Natural killer cell treated with Interleukin-12 subunit alpha and Interleukin-12 subunit beta and Interleukin-15 and Interleukin-18, amount 100 ng/mL, for 72 hours (primary cell): ENCODE data around the gene PSMD9. TPM values are rescaled to one million over a fixed set of nuclear protein-coding genes. Genes with fewer than 3 reads are reported as not detected.
A peak's percentile ranks its signal among the peaks of the same experiment; 100 is the strongest.
"Not testable (repeated sequence)": the region's sequence is repeated elsewhere in the genome, so short reads cannot be mapped to it uniquely, and the experiment has no call there.

ENCODE experiments used
- ATAC-seq, 2 donors: fragments of 150-1000 bp; cut with Tn5 transposase in 1 of 2; sonication (Bioruptor Pico), chemical (Tn5 transposase) in 1 of 2; 2 replicates each; pipeline ENCODE4 v1.10.0; 2021
- DNase-seq: peaks from one replicate; pipeline ENCODE4 v3.0.0; 2022; ENCODE audit warnings: low spot score
- H3K27ac Mint-ChIP-seq, 2 donors: 1 replicate in 1 of 2; 2 replicates in 1 of 2; pipeline ENCODE4 v1.8.0; 2022; ENCODE audit warnings: mixed read lengths in 2 of 2, mild to moderate bottlenecking in 1 of 2, moderate library complexity in 1 of 2
- H3K27me3 Mint-ChIP-seq, 2 donors: 1 replicate in 1 of 2; 2 replicates in 1 of 2; pipeline ENCODE4 v1.8.0; 2022; ENCODE audit warnings: mixed read lengths in 2 of 2
- H3K36me3 Mint-ChIP-seq: one replicate; pipeline ENCODE4 v1.8.0; 2022; ENCODE audit warnings: mixed read lengths
- H3K4me1 Mint-ChIP-seq, 2 donors: 1 replicate in 1 of 2; 2 replicates in 1 of 2; pipeline ENCODE4 v1.8.0; 2022; ENCODE audit warnings: low read depth in 2 of 2, mixed read lengths in 2 of 2, mild to moderate bottlenecking in 1 of 2
- H3K4me3 Mint-ChIP-seq: one replicate; pipeline ENCODE4 v1.8.0; 2022; ENCODE audit warnings: mixed read lengths
- H3K9me3 Mint-ChIP-seq: 2 replicates; pipeline ENCODE4 v1.8.0; 2022; ENCODE audit warnings: mixed read lengths
- total RNA-seq, 2 donors: library from RNA; stranded (reverse); gene quantifications; one replicate each; pipeline ENCODE4 v1.2.3, GENCODE V29; 2022

PSMD9 gene, protein sequence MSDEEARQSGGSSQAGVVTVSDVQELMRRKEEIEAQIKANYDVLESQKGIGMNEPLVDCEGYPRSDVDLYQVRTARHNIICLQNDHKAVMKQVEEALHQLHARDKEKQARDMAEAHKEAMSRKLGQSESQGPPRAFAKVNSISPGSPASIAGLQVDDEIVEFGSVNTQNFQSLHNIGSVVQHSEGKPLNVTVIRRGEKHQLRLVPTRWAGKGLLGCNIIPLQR
- 10 to 100 TPM; 56.0 to 61.3 TPM for total RNA-seq

DNA sequence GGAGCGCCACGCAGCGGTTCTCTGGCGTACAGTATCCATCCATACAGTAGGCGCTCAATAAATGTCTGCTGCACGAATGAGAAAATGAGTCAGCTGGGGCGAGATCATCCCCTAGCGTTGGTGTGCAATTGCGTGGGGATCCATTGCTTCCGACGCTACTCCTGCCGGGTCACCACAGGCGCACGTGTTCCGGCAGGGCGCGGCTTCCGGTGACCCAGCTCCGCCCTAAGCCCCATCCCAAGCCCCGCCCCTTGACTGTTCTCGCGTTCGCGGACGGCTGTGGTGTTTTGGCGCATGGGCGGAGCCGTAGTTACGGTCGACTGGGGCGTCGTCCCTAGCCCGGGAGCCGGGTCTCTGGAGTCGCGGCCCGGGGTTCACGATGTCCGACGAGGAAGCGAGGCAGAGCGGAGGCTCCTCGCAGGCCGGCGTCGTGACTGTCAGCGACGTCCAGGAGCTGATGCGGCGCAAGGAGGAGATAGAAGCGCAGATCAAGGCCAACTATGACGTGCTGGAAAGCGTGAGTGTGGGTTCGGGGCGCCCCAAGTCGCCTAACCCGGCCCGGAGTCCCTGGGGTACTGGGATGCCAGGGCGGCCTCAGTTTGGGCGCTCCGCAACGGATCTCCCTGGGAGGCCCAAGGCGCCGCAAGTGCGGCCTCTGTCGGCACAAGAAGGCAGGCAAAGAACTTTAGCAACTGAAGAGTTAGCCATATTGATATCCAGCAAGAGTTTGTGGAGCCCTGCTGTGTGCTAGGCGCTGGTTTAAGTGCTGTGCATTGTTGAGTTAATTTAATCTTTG lies at the start of gene PSMD9:
PSMD9 (plus strand) TSS at position 313 of the 796 bp plus-strand sequence; CDS start at position 380, 67 bp downstream.
- peak within 1 kb of the TSS; percentile 90 to 95 for H3K27ac Mint-ChIP-seq
- no peaks in the 10 kb centered on the region for H3K9me3 Mint-ChIP-seq
- peaks cover 0 to 4% of the 10 kb centered on the region in 2 donors for H3K27me3 Mint-ChIP-seq
- H3K36me3 Mint-ChIP-seq: no peaks in the 10 kb centered on the region
- ATAC-seq (peak; percentile 98 to 99), DNase-seq (peak; percentile 97)
- peaks cover 18 to 29% of the 10 kb centered on the region in 2 donors for H3K4me1 Mint-ChIP-seq
- H3K4me3 Mint-ChIP-seq: peak within 1 kb of the TSS; percentile 98

DNA sequence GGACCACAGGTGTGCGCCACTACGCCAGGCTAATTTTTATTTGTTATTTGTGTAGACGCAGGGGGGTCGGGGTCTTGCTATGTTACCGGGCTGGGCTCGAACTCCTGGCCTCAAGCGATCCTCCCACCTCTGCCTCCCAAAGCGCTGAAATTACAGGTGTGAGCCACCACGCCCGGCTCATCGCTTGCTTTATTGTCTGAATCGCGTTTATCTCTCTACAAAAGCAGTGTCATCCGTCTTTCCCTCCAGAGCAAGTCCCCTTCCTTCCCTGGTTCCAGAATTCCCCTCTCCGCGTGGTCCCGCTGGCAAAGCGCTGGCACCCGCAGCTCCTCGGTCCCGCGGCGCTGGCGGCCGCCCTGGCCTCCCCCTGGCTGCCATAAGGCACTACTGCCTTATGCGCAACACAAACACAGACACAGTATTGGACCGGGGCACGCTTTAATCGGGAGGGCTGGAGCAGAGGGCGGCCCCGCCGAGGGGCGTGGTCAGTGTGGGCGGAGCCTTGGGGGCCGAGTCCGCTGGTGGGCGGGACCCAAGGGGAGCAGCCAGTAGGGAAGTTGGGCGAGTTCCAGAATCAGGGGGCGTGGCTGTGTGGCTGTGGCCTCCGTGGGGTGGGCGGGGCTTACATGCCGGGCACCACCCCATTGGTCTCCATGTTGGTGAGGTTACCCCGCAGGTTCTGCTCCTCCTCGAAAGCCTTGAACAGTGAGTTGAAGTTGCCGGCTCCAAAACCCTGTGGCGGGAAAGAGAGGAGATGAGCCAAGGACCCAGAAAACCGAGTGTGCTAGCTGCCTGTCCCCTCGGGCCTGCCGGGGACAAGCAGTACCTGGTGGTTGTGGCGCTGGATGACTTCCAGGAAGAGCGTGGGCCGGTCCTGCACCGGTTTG lies 49.2 kb upstream of the PSMD9 start:
- peaks cover 0 to 16% of the 10 kb centered on the region in 2 donors for H3K4me1 Mint-ChIP-seq
- peak; percentile 99 for DNase-seq
- H3K4me3 Mint-ChIP-seq: peak overlapping the region; percentile 89
- ATAC-seq: peak; percentile 99
- no peaks in the 10 kb centered on the region for H3K9me3 Mint-ChIP-seq
- H3K27ac Mint-ChIP-seq: peak overlapping the region; percentile 52 to 86
- H3K27me3 Mint-ChIP-seq: no peaks in the 10 kb centered on the region
- no peaks in the 10 kb centered on the region for H3K36me3 Mint-ChIP-seq

DNA sequence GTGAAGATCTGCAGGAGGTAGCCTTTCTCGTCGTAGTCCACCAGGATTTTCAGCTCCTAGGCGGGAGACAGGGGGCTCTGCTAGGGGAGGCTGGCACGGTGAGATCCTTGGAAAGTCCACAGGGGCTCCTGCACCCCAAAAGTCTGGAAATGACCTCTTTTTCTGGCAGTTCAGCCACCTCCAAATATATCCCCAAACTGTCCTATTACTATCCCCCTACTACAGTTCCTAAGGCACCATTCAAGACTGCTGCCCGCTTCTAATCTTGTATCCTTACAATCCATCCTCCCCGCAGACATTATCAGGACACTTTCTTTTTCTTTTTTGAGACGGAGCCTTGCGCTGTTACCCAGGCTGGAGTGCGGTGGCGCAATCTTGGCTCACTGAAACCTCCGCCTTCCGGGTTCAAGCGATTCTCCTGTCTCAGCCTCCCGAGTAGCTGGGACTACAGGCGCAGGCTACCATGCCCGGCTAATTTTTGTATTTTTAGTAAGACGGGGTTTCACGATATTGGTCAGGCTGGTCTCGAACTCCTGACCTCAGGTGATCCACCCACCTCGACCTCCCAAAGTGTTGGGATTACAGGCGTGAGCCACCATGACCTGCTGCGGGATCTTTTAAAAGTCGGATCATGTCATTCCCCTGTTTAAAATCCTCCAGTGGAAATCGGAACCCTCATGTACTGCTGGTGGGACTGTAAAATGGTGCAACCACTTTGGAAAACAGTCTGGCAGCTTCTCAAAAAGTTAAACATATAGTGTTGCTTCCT lies 48.4 kb upstream of the PSMD9 start:
- Mint-ChIP-seq H3K9me3 (no peaks in the 10 kb centered on the region), H3K27ac (peak overlapping the region; percentile 52 to 86), H3K4me1 (peaks cover 0 to 16% of the 10 kb centered on the region in 2 donors), H3K27me3 (no peaks in the 10 kb centered on the region), H3K4me3 (peak overlapping the region; percentile 89), H3K36me3 (no peaks in the 10 kb centered on the region)
- ATAC-seq (no peak), DNase-seq (no peak)

DNA sequence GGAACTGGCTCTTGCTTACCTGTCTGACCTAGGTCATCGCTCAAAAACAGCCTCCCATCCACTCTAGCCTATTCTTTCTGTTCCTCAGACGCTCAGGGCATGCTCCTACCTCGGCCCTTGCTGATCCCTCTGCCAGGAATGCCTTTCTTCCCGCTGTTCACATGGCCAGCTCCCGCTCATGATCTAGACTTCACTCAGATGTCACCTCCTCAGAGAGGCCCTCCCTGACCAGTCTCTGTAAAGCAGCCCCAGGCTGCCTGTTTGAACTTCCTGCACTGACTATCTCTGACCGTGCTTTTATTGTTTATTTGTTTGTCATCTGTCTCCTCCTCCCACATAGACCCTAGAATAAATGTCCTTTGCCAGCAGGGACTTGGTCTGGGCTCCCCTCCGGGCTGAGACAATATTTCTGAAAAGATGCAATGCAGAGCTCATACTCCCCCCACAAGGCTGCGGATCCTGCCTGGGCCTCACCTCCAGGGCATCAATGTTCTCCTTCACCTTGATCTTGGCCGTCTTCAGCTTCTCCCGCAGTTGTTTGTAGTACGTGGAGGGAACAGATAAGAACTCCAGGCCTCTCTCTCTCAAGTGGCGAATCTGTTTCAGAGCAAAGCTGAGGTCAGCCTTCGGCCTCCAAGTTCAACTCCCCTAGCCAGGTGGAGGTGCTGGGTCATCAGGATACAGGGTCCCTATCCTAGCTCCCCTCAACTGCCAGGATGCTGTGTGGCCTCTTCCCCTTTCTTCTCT lies 45.2 kb upstream of the PSMD9 start:
- Mint-ChIP-seq H3K27ac (peak overlapping the region in 1 of 2 donors; percentile 30), H3K36me3 (no peaks in the 10 kb centered on the region), H3K4me1 (peaks cover 0 to 16% of the 10 kb centered on the region in 2 donors), H3K27me3 (no peaks in the 10 kb centered on the region), H3K4me3 (no peak overlapping the region), H3K9me3 (no peaks in the 10 kb centered on the region)
- DNase-seq (no peak), ATAC-seq (no peak)

DNA sequence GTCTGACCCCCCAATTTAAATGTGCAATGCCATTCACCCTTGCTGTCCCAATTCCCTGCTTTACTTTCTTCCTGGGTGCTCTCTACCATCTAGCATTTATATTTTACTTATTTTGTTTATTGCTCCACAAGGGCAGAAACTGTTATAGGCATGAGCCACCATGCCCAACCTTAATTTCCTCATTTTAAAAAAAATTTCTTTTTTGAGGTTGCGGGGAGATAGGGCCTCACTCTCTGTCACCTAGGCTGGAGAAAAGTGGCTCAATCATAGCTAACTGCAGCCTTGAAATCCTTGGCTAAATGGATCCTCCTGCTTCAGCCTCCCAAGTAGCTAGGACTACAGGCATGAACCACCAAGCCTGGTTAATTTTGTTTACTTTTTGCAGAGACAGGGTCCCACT lies 42.9 kb upstream of the PSMD9 start:
- H3K4me3 Mint-ChIP-seq: no peak overlapping the region
- H3K27me3 Mint-ChIP-seq: no peaks in the 10 kb centered on the region
- ATAC-seq: no peak
- H3K36me3 Mint-ChIP-seq: no peaks in the 10 kb centered on the region
- H3K27ac Mint-ChIP-seq: no peak overlapping the region
- H3K9me3 Mint-ChIP-seq: no peaks in the 10 kb centered on the region
- no peak for DNase-seq
- no peaks in the 10 kb centered on the region for H3K4me1 Mint-ChIP-seq

DNA sequence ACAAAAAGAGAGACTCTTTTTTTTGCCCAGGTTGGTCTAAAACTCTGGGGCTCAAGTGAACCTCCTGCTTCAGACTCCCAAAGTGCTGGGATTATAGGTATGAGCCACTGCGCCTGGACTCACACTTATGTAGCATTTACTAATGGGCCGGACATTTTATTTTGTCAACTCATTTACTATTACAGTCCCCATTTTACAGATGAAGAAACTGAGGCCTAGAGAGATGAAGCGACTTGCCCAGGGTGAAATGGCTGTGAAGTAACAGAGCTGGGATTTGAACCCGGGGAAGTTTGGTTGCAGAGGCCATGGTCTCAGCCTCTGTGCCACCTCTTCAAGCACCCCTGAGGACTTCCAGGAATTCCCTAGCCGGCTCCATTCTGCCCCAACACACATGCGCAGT lies 39.4 kb upstream of the PSMD9 start:
- no peak for ATAC-seq
- no peak for DNase-seq
- Mint-ChIP-seq H3K27me3 (no peaks in the 10 kb centered on the region), H3K27ac (no peak overlapping the region), H3K36me3 (no peaks in the 10 kb centered on the region), H3K4me3 (no peak overlapping the region), H3K4me1 (no peaks in the 10 kb centered on the region), H3K9me3 (no peaks in the 10 kb centered on the region)

DNA sequence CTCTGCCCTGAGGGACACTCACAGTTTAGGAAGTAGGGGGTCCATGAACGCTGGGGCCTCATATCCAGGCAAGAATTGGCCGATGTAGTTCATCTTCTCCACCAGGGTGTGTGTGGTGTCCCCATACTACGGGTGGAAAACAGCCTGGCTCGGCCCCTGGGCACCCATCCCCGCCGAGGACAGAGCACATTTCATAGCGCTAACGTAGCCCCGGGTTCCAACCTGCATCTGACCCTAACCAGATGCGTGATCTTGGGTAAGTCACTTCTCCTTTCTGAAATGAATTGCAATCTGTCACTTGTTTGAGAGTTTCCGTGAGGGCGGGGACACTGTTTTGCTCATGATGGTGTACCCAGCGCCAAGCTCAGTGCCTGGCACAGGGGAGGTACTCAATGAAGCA lies 38.9 kb upstream of the PSMD9 start:
- no peak for ATAC-seq
- H3K4me1 Mint-ChIP-seq: no peaks in the 10 kb centered on the region
- DNase-seq: no peak
- no peak overlapping the region for H3K27ac Mint-ChIP-seq
- no peaks in the 10 kb centered on the region for H3K27me3 Mint-ChIP-seq
- H3K4me3 Mint-ChIP-seq: no peak overlapping the region
- H3K36me3 Mint-ChIP-seq: no peaks in the 10 kb centered on the region
- no peaks in the 10 kb centered on the region for H3K9me3 Mint-ChIP-seq

DNA sequence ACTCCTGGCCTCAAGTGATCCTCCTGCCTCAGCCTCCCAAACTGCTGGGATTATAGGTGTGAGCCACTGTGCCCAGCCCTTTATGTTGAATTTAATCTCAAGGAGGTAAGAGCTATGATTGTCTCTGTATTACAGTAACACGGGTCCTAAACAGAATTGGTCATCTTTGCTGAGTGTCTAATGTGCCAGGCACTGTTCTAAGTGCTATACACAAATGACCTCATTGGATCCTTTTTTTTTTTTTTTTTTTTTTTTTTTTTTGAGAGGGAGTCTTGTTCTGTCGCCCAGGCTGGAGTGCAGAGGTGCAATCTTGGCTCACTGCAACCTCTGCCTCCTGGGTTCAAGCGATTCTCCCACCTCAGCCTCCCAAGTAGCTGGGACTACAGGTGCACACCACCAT lies 36.2 kb upstream of the PSMD9 start:
- H3K36me3 Mint-ChIP-seq, ATAC-seq, H3K9me3 Mint-ChIP-seq, H3K4me3 Mint-ChIP-seq, H3K27me3 Mint-ChIP-seq, H3K27ac Mint-ChIP-seq, DNase-seq, H3K4me1 Mint-ChIP-seq: not testable (repeated sequence)

DNA sequence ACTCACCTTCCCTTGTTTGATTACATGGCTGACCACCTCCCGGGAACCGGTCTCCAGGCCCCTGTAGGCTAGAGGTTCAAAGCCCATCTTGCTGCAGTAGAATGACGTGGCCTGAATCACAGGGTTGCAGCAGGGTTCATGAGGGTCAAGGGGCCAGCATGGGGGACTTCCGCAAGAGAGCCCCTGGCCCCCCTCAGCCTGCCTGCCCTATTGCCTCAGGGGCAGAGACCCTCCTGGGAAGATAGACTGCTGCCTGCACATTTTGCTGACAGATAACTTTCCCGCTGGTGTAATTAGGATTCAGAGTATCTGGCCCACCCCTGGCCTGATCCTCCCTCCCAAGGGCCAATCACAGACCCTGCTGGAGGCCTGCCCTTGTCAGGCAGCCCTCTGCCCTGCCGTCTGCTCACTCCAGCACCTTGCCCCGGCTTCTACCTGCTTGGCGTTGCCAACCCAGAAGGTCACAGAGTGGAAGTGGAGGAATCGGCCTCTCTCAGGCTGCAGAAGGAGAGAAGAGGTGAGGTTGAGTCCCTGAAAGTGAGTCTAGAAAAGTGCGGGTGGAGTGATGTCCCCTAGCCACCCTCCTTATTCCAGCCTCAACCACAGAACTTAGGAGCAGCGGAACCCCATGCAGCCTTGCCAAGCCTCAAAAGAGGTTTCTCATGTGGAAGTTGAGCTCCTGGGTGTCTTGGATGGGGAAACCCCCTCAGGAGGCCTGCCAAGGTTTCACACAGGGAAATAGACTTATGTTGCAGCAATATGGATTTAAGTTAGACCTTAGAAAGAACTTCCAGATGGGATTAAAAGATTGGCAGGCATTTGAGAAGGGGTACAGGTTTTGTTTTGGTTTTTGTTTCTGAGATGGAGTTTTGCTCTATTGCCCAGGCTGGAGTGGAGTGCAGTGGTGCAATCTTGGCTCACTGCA lies 31.0 kb upstream of the PSMD9 start:
- no peak overlapping the region for H3K4me3 Mint-ChIP-seq
- DNase-seq (no peak), ATAC-seq (no peak)
- H3K9me3 Mint-ChIP-seq: no peaks in the 10 kb centered on the region
- H3K27ac Mint-ChIP-seq: no peak overlapping the region
- H3K36me3 Mint-ChIP-seq: no peaks in the 10 kb centered on the region
- H3K4me1 Mint-ChIP-seq: no peaks in the 10 kb centered on the region
- no peaks in the 10 kb centered on the region for H3K27me3 Mint-ChIP-seq

DNA sequence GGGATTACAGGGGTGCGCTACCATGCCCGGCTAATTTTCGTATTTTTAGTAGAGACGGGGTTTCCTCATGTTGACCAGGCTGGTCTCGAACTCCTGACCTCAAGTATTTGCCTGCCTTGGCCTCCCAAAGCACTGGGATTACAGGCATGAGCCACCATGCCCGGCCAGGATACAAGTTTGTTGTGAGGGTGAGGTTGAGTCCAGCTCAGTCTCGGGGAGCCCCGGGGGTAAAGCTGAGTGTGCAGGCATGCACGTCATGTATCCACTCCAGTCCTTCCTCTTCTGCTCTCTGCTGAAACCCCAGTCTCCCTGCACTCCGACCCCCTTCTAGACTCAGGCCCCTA lies 30.3 kb upstream of the PSMD9 start:
- ATAC-seq (no peak), DNase-seq (no peak)
- Mint-ChIP-seq H3K4me3 (no peak overlapping the region), H3K4me1 (no peaks in the 10 kb centered on the region), H3K9me3 (no peaks in the 10 kb centered on the region), H3K27ac (no peak overlapping the region), H3K36me3 (no peaks in the 10 kb centered on the region), H3K27me3 (no peaks in the 10 kb centered on the region)

DNA sequence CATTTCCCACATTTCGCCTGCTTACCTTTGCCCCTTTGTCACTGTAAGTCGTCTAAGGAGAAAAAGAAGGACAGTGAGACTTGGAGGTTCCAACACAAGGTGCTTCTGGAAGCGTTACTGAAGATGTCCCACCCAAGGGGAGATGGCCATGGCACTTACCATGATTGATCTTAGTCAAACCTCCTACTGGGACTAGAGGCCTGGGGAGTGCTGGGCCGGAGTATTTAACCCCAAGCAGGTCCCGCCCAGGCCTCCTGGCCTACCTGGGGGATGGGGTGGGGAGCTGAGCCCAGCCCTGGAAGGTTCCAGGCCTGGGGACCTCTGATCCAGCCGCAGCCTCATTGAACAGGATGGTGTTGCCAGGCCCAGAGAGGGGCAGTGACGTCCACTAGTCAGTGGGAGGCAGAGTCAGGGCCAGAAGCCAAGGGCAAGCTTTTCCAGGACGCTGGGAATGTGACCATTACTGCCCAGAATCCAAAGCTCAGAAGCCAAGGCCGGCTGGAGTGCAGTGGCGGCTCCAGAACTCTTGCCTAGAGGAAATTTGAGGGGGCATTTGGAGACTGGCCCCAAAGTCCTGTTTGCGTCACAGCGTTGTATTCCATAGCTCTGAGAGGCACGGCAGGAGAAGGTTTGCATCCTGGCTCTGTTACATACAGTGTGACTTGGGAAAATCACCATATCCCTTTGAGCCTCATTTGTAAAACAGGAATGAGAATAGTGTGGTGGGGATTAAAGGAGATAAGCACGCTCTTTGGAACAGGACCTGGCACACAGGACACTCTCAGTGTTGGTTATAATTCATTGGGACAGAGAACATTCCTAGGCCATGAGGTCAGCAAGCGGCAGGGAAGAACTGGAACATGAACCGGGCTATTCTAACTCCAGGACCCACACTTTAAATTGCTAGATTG lies 29.7 kb upstream of the PSMD9 start, which contains the start of gene HPD:
HPD (minus strand) TSS at position 198 of the 911 bp plus-strand sequence; CDS start at position 162, 36 bp downstream.
- Mint-ChIP-seq H3K36me3 (no peaks in the 10 kb centered on the region), H3K4me1 (no peaks in the 10 kb centered on the region), H3K9me3 (no peaks in the 10 kb centered on the region), H3K27ac (no peak within 1 kb of the TSS), H3K4me3 (no peak within 1 kb of the TSS), H3K27me3 (no peaks in the 10 kb centered on the region)
- DNase-seq (no peak), ATAC-seq (no peak)
